H9 (cell line): ENCODE data around the gene TSPAN9. TPM values are rescaled to one million over a fixed set of nuclear protein-coding genes. Genes with fewer than 3 reads are reported as not detected.

Experiments
- DNase-seq: peaks from one replicate; pipeline ENCODE4 v3.0.0-alpha.2; 2017
- H2AFZ ChIP-seq: one replicate; pipeline ENCODE4 v1.6.1; 2013; ENCODE audit warnings: mild to moderate bottlenecking, low read length, control low read depth, moderate library complexity
- H2AK5ac ChIP-seq: 2 replicates; pipeline ENCODE4 v1.6.1; 2013; ENCODE audit warnings: low read length, control low read depth, mixed read lengths; ENCODE audit not compliant: insufficient read length
- H2BK120ac ChIP-seq: one replicate; pipeline ENCODE4 v1.6.1; 2013; ENCODE audit warnings: low read depth, mild to moderate bottlenecking, low read length, control low read depth, inconsistent platforms; ENCODE audit not compliant: poor library complexity, severe bottlenecking
- H2BK12ac ChIP-seq: 2 replicates; pipeline ENCODE4 v1.6.1; 2013; ENCODE audit warnings: low read length, control low read depth, mixed read lengths, low read depth; ENCODE audit not compliant: insufficient read length
- H2BK15ac ChIP-seq: 2 replicates; pipeline ENCODE4 v1.6.1; 2013; ENCODE audit warnings: low read depth, low read length, control low read depth
- H2BK20ac ChIP-seq: one replicate; pipeline ENCODE4 v1.6.1; 2013; ENCODE audit warnings: low read depth, mild to moderate bottlenecking, low read length, control low read depth, inconsistent platforms; ENCODE audit not compliant: poor library complexity, severe bottlenecking
- H2BK5ac ChIP-seq: 2 replicates; pipeline ENCODE4 v1.6.1; 2013; ENCODE audit warnings: low read length, control low read depth, mixed read lengths; ENCODE audit not compliant: insufficient read length
- H3K14ac ChIP-seq: 2 replicates; pipeline ENCODE4 v1.6.1; 2013; ENCODE audit warnings: low read length, control low read depth; ENCODE audit not compliant: insufficient read depth
- H3K18ac ChIP-seq: 2 replicates; pipeline ENCODE4 v1.6.1; 2013; ENCODE audit warnings: low read depth, mild to moderate bottlenecking, mixed read lengths, low read length, control low read depth; ENCODE audit not compliant: insufficient read length
- H3K23ac ChIP-seq: 2 replicates; pipeline ENCODE4 v1.6.1; 2013; ENCODE audit warnings: low read length, control low read depth, mixed read lengths, low read depth; ENCODE audit not compliant: insufficient read length
- H3K23me2 ChIP-seq: 2 replicates; pipeline ENCODE4 v1.6.1; 2013; ENCODE audit warnings: low read depth, mild to moderate bottlenecking, mixed read lengths, low read length, control low read depth; ENCODE audit not compliant: insufficient read length, poor library complexity, severe bottlenecking
- H3K27ac ChIP-seq: 2 replicates; pipeline ENCODE4 v1.5.1; 2013; ENCODE audit warnings: low read length, control low read depth, mixed read lengths, low read depth; ENCODE audit not compliant: insufficient read length
- H3K27me3 ChIP-seq: 2 replicates; pipeline ENCODE4 v1.6.1; 2013; ENCODE audit warnings: low read length, control low read depth, inconsistent platforms; ENCODE audit not compliant: insufficient read depth
- H3K4ac ChIP-seq: 2 replicates; pipeline ENCODE4 v1.6.1; 2013; ENCODE audit warnings: low read depth, mild to moderate bottlenecking, control low read depth, inconsistent platforms, low read length, moderate library complexity
- H3K4me1 ChIP-seq: 2 replicates; pipeline ENCODE4 v1.6.1; 2013; ENCODE audit warnings: low read length, control low read depth, inconsistent platforms; ENCODE audit not compliant: insufficient read depth
- H3K4me2 ChIP-seq: 2 replicates; pipeline ENCODE4 v1.6.1; 2013; ENCODE audit warnings: low read length, control low read depth, mixed read lengths; ENCODE audit not compliant: insufficient read length, insufficient read depth
- H3K56ac ChIP-seq: 2 replicates; pipeline ENCODE4 v1.6.1; 2013; ENCODE audit warnings: low read depth, mild to moderate bottlenecking, mixed read lengths, low read length, control low read depth; ENCODE audit not compliant: insufficient read length
- H3K79me1 ChIP-seq: 2 replicates; pipeline ENCODE4 v1.6.1; 2013; ENCODE audit warnings: low read depth, mild to moderate bottlenecking, moderate library complexity, low read length, control low read depth, inconsistent platforms; ENCODE audit not compliant: insufficient read depth, poor library complexity, severe bottlenecking
- H3K79me2 ChIP-seq: 2 replicates; pipeline ENCODE4 v1.6.1; 2013; ENCODE audit warnings: low read length, control low read depth, inconsistent platforms; ENCODE audit not compliant: insufficient read depth
- H3K9ac ChIP-seq: 2 replicates; pipeline ENCODE4 v1.6.1; 2013; ENCODE audit warnings: low read length, control low read depth, mixed read lengths; ENCODE audit not compliant: insufficient read length; ENCODE audit errors: extremely low read depth
- H3K9me3 ChIP-seq: one replicate; pipeline ENCODE4 v1.6.1; 2013; ENCODE audit warnings: low read depth, low read length, inconsistent platforms; ENCODE audit not compliant: control insufficient read depth
- H3T11ph ChIP-seq: one replicate; pipeline ENCODE4 v1.6.1; 2013; ENCODE audit warnings: mild to moderate bottlenecking, low read length, control low read depth, inconsistent platforms
- H4K20me1 ChIP-seq: one replicate; pipeline ENCODE4 v1.6.1; 2013; ENCODE audit not compliant: control insufficient read depth, insufficient read length, insufficient read depth
- H4K5ac ChIP-seq: 2 replicates; pipeline ENCODE4 v1.6.1; 2013; ENCODE audit warnings: low read depth, mild to moderate bottlenecking, mixed read lengths, low read length, control low read depth; ENCODE audit not compliant: insufficient read length
- H4K8ac ChIP-seq: replicated peaks from 2 replicates; pipeline ENCODE4 v1.6.1; 2013; ENCODE audit warnings: low read length, control low read depth, mixed read lengths, low read depth; ENCODE audit not compliant: insufficient read length
- H4K91ac ChIP-seq: 2 replicates; pipeline ENCODE4 v1.6.1; 2013; ENCODE audit warnings: low read depth, mild to moderate bottlenecking, moderate library complexity, mixed read lengths, low read length, control low read depth; ENCODE audit not compliant: insufficient read length
- H3K27ac Mint-ChIP-seq, 3 experiments: 2 replicates in 2 of 3; 3 replicates in 1 of 3; pipeline ENCODE4 v1.8.0; 2020 to 2021; ENCODE audit warnings: mixed read lengths in 3 of 3, mild to moderate bottlenecking in 1 of 3, moderate library complexity in 1 of 3
- H3K27me3 Mint-ChIP-seq: 2 replicates; pipeline ENCODE4 v1.8.0; 2021; ENCODE audit warnings: low read depth, mild to moderate bottlenecking, moderate library complexity, mixed read lengths
- H3K36me3 Mint-ChIP-seq, 3 experiments: 2 replicates in 2 of 3; 3 replicates in 1 of 3; pipeline ENCODE4 v1.8.0; 2020 to 2021; ENCODE audit warnings: low read depth in 3 of 3, mixed read lengths in 3 of 3; ENCODE audit not compliant: insufficient read depth in 1 of 3
- H3K4me1 Mint-ChIP-seq, 2 experiments: 2 replicates each; pipeline ENCODE4 v1.8.0; 2020; ENCODE audit warnings: mixed read lengths in 2 of 2
- H3K4me3 Mint-ChIP-seq, 2 experiments: 2 replicates in 1 of 2; 3 replicates in 1 of 2; pipeline ENCODE4 v1.8.0; 2020 to 2021; ENCODE audit warnings: mild to moderate bottlenecking in 2 of 2, mixed read lengths in 2 of 2, moderate library complexity in 1 of 2
- H3K9me3 Mint-ChIP-seq, 2 experiments: 2 replicates in 1 of 2; 3 replicates in 1 of 2; pipeline ENCODE4 v1.8.0; 2020; ENCODE audit warnings: mild to moderate bottlenecking in 2 of 2, mixed read lengths in 2 of 2, moderate library complexity in 1 of 2
- CTCF ChIP-seq: fragments of 200-600 bp; sonication (generic); conservative IDR thresholded peaks from 3 replicates; pipeline ENCODE4 v1.8.0; 2021; ENCODE audit warnings: antibody characterized with exemption, mild to moderate bottlenecking
- total RNA-seq: library from RNA; stranded (reverse); gene quantifications from 2 replicates; pipeline ENCODE4 v1.2.1, GENCODE V29; 2021

TSPAN9 gene
- total RNA-seq, 1 experiment from 2014 or later: 19.0 TPM

GRCh38 chr12:3325736-3326135, 248.6 kb downstream of the TSPAN9 start:
- Histone ChIP-seq H4K5ac (no peak overlapping the region), H3K23ac (no peak overlapping the region), H4K8ac (no peak overlapping the region), H3K18ac (no peak overlapping the region), H2AFZ (no peak overlapping the region), H2AK5ac (no peak overlapping the region), H3K79me2 (no peaks in the 10 kb centered on the region), H4K91ac (no peak overlapping the region), H3K4ac (no peak overlapping the region), H3K27ac (no peak overlapping the region), H3K27me3 (no peaks in the 10 kb centered on the region), H3K14ac (no peak overlapping the region), H3K9ac (no peak overlapping the region), H3K79me1 (no peaks in the 10 kb centered on the region), H3K4me2 (no peak overlapping the region), H2BK5ac (no peak overlapping the region), H3T11ph (no peak overlapping the region), H2BK15ac (no peak overlapping the region), H3K23me2 (no peaks in the 10 kb centered on the region), H2BK12ac (no peak overlapping the region), H3K9me3 (no peaks in the 10 kb centered on the region), H2BK20ac (no peak overlapping the region), H2BK120ac (no peak overlapping the region), H3K56ac (no peak overlapping the region), H4K20me1 (no peaks in the 10 kb centered on the region), H3K4me1 (no peaks in the 10 kb centered on the region)
- H3K9me3 Mint-ChIP-seq: no peaks in the 10 kb centered on the region
- no peak overlapping the region for H3K4me3 Mint-ChIP-seq
- H3K4me1 Mint-ChIP-seq: peaks cover 18 to 21% of the 10 kb centered on the region in 2 experiments
- no peak for DNase-seq
- peaks cover 5% of the 10 kb centered on the region for H3K27me3 Mint-ChIP-seq
- H3K27ac Mint-ChIP-seq: no peak overlapping the region
- TF ChIP-seq CTCF: no peak
- peaks cover 0 to 2% (median 0%) of the 10 kb centered on the region in 3 experiments; a peak in 1 of 7 replicates for H3K36me3 Mint-ChIP-seq
